SK-N-SH treated with all-trans-retinoic acid at 6 μM for 48 hours (cell line): ENCODE results near the gene MVK.

Source experiments
- OSR1 ChIP-seq: fragments of 250-450 bp; sonication (Bioruptor Pico); IDR thresholded peaks from 2 replicates; pipeline ENCODE4 v1.8.0; 2022; ENCODE audit warnings: moderate library complexity, mild to moderate bottlenecking, inconsistent platforms
- PATZ1 ChIP-seq: fragments of 250-450 bp; sonication (Bioruptor Pico); IDR thresholded peaks from 2 replicates; pipeline ENCODE4 v1.8.0; 2020; ENCODE audit warnings: mild to moderate bottlenecking, moderate library complexity, borderline replicate concordance
- POU6F1 ChIP-seq: fragments of 250-450 bp; sonication (Bioruptor Pico); IDR thresholded peaks from 2 replicates; pipeline ENCODE4 v1.8.0; 2021; ENCODE audit warnings: low read depth, mild to moderate bottlenecking, moderate library complexity, borderline replicate concordance
- RARB ChIP-seq: fragments of 250-450 bp; sonication (Bioruptor Pico); IDR thresholded peaks from 2 replicates; pipeline ENCODE4 v1.8.0; 2021; ENCODE audit warnings: mild to moderate bottlenecking, moderate library complexity
- SNAI2 ChIP-seq: fragments of 250-450 bp; sonication (Bioruptor Pico); IDR thresholded peaks from 2 replicates; pipeline ENCODE4 v1.5.0; 2020; ENCODE audit warnings: mild to moderate bottlenecking, moderate library complexity
- ZFP3 ChIP-seq: fragments of 250-450 bp; sonication (Bioruptor Pico); IDR thresholded peaks from 2 replicates; pipeline ENCODE4 v1.5.0; 2020; ENCODE audit warnings: mild to moderate bottlenecking, moderate library complexity
- ZNF70 ChIP-seq: fragments of 450-650 bp; formaldehyde crosslinking; IDR thresholded peaks from 2 replicates; pipeline ENCODE4 v1.5.0; 2020; ENCODE audit warnings: mild to moderate bottlenecking, moderate library complexity
- ZNF8 ChIP-seq: fragments of 450-650 bp; formaldehyde crosslinking; IDR thresholded peaks from 2 replicates; pipeline ENCODE4 v1.5.0; 2020; ENCODE audit warnings: mild to moderate bottlenecking, moderate library complexity
- TF ChIP-seq, protein P1 (sequence below): fragments of 250-450 bp; sonication (Bioruptor Pico); IDR thresholded peaks from 2 replicates; pipeline ENCODE4 v1.5.1; 2020; ENCODE audit warnings: low read depth, mild to moderate bottlenecking, moderate library complexity

- TF ChIP-seq, protein P1, sequence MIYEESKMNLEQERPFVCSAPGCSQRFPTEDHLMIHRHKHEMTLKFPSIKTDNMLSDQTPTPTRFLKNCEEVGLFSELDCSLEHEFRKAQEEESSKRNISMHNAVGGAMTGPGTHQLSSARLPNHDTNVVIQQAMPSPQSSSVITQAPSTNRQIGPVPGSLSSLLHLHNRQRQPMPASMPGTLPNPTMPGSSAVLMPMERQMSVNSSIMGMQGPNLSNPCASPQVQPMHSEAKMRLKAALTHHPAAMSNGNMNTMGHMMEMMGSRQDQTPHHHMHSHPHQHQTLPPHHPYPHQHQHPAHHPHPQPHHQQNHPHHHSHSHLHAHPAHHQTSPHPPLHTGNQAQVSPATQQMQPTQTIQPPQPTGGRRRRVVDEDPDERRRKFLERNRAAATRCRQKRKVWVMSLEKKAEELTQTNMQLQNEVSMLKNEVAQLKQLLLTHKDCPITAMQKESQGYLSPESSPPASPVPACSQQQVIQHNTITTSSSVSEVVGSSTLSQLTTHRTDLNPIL (CRISPR knock-in tag) = no peak
- no peak for TF ChIP-seq RARB (CRISPR knock-in tag)
- no peak for TF ChIP-seq PATZ1 (CRISPR knock-in tag)
- TF ChIP-seq OSR1 = no peak
- no peak for TF ChIP-seq SNAI2
- TF ChIP-seq POU6F1 (CRISPR knock-in tag) = no peak
- TF ChIP-seq ZNF8 (CRISPR knock-in tag) = no peak
- TF ChIP-seq ZFP3 = no peak
- no peak for TF ChIP-seq ZNF70 (CRISPR knock-in tag)
Measured at GRCh38 chr12:109553906-109554500, 19.6 kb upstream of the MVK start.
